Activated CD8-positive, alpha-beta T cell treated with anti-CD3 and anti-CD28 coated beads for 36 hours (primary cell): ENCODE measurements around the gene EPAS1. TPM values are rescaled to one million over a fixed set of nuclear protein-coding genes. Genes with fewer than 3 reads are reported as not detected.

Experiments used
- ATAC-seq: fragments of 200-7000 bp; cut with Tn5 transposase; one replicate; pipeline ENCODE4 v1.10.0; 2021; ENCODE audit warnings: mild to moderate bottlenecking, moderate library complexity
- CTCF ChIA-PET: fragments of 350-600 bp; sonication (Branson Sonifier 250); formaldehyde crosslinking; loops from one replicate; lab custom pipeline; 2021; ENCODE audit warnings: antibody characterized with exemption; lab: Charles Lee
- POLR2A ChIA-PET: fragments of 350-600 bp; sonication (Branson Sonifier 250); formaldehyde crosslinking; loops from one replicate; lab custom pipeline; 2021; ENCODE audit warnings: antibody characterized with exemption; lab: Charles Lee
- DNase-seq: peaks from one replicate; pipeline ENCODE4 v3.0.0-alpha.2; 2020
- H3K27ac Mint-ChIP-seq: one replicate; pipeline ENCODE4 v1.8.0; 2021; ENCODE audit warnings: mild to moderate bottlenecking, mixed read lengths
- H3K27me3 Mint-ChIP-seq: one replicate; pipeline ENCODE4 v1.8.0; 2021; ENCODE audit warnings: mixed read lengths
- H3K36me3 Mint-ChIP-seq: one replicate; pipeline ENCODE4 v1.8.0; 2021; ENCODE audit warnings: low read depth, mixed read lengths
- H3K4me1 Mint-ChIP-seq: one replicate; pipeline ENCODE4 v1.8.0; 2021; ENCODE audit warnings: low read depth, mixed read lengths
- H3K4me3 Mint-ChIP-seq: one replicate; pipeline ENCODE4 v1.8.0; 2021; ENCODE audit warnings: mild to moderate bottlenecking, moderate library complexity, mixed read lengths
- H3K9me3 Mint-ChIP-seq: one replicate; pipeline ENCODE4 v1.8.0; 2021; ENCODE audit warnings: mixed read lengths
- intact Hi-C: fragments of 100-400 bp; cut with micrococcal nuclease; formaldehyde crosslinking; loops from one replicate; pipeline ENCODE4 v1.10.0; 2022
- total RNA-seq, 2 experiments: library from RNA; stranded (reverse); gene quantifications; one replicate each; pipeline ENCODE4 v1.2.3, GENCODE V29; 2021
- TF ChIP-seq, protein P1 (sequence below): fragments of 200-600 bp; IDR thresholded peaks from one replicate; pipeline ENCODE4 v1.8.0; 2022; ENCODE audit warnings: antibody characterized with exemption, mild to moderate bottlenecking

The EPAS1 gene
- total RNA-seq, 2 experiments from 2014 or later, result 8.3 to 12.2 TPM

DNA sequence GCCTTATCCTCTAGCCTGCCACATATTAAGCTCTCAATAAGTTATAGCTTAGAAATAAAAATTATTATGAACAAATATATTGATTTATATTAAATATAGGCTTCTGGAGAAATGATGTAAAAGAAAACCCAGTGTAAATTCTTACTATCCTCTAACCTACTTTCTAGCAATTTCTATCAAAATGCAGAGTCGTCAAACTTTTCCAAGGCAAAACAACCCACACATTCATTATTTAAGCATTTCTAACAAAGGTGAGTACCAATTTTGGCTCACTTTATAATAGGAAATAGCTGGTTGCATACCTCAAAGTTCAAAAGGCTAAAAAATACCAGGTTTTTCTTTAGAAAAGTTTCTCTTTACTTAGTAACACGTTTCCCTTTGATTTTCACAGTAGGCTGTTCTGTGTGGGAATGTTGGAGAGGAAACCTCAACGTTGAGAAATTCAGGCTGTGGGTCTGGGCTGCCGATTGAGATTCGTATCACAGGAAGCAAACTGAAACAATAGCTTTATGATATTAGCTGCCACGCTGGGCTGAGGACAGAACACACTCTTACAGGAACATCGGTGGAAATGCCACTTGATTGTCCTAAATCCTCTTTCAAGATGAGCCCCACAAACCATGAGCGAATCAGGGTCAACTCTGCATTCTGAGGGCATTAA lies 53.0 kb downstream of the EPAS1 start:
- no peaks in the 10 kb centered on the region for H3K9me3 Mint-ChIP-seq
- ChIA-PET POLR2A (interaction anchor here (0.6 to 1.1 kb wide), 2 partner anchors 11 to 264 kb away, joined by 3 to 4 read pairs; no protein-coding TSS in a partner anchor), CTCF (interaction anchor here (1.1 to 1.9 kb wide), 6 partner anchors 8 to 287 kb away, joined by 3 to 7 read pairs (median 4); no protein-coding TSS in a partner anchor)
- DNase-seq (no peak), ATAC-seq (no peak)
- H3K4me1 Mint-ChIP-seq, result peaks cover 60% of the 10 kb centered on the region
- TF ChIP-seq, protein P1, sequence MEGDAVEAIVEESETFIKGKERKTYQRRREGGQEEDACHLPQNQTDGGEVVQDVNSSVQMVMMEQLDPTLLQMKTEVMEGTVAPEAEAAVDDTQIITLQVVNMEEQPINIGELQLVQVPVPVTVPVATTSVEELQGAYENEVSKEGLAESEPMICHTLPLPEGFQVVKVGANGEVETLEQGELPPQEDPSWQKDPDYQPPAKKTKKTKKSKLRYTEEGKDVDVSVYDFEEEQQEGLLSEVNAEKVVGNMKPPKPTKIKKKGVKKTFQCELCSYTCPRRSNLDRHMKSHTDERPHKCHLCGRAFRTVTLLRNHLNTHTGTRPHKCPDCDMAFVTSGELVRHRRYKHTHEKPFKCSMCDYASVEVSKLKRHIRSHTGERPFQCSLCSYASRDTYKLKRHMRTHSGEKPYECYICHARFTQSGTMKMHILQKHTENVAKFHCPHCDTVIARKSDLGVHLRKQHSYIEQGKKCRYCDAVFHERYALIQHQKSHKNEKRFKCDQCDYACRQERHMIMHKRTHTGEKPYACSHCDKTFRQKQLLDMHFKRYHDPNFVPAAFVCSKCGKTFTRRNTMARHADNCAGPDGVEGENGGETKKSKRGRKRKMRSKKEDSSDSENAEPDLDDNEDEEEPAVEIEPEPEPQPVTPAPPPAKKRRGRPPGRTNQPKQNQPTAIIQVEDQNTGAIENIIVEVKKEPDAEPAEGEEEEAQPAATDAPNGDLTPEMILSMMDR, result no peak
- no peaks in the 10 kb centered on the region for H3K36me3 Mint-ChIP-seq
- peak overlapping the region; percentile 93 for H3K27ac Mint-ChIP-seq
- no peaks in the 10 kb centered on the region for H3K27me3 Mint-ChIP-seq
- intact Hi-C loops, result no loop called here
- peak overlapping the region; percentile 75 for H3K4me3 Mint-ChIP-seq

DNA sequence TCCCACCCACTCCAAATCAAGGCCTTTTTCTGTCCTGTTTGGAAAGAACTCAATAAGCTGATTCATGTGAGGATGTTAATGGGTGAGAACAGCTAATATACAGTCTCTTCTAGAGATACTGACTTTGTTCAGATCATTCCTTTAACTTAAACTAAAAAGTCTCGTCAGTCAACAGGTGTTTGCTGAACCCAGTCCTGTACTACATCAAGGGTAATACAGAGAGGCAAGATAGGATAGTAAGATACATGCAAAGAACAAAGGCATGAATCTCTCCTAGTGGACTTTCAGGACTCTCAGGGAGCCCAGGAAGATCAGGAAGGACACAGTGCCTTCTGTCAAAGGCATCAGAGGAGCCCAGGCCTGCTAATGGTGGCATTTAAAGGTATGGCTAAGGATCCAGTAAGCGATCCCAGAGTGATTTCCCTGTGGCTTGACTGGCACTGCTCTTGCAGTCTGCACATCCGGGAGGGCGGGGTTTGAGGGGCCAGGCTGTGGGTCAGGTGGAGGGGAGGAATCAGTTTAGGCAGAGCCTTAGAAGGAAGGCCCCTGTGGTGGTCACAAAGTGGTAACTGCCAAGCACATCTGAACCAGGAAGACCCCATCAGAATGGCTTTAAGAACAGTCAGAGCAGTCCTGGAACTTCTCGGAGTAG lies 54.0 kb downstream of the EPAS1 start:
- Mint-ChIP-seq H3K27ac (peak overlapping the region; percentile 93), H3K36me3 (no peaks in the 10 kb centered on the region), H3K4me1 (peaks cover 60% of the 10 kb centered on the region), H3K27me3 (no peaks in the 10 kb centered on the region), H3K9me3 (no peaks in the 10 kb centered on the region), H3K4me3 (peak overlapping the region; percentile 75)
- ChIA-PET POLR2A (no interaction called here), CTCF (interaction anchor here (1.5 to 1.9 kb wide), 2 partner anchors 9 to 288 kb away, joined by 4 to 7 read pairs; no protein-coding TSS in a partner anchor)
- peak; percentile 67 for DNase-seq
- peak; percentile 68 for ATAC-seq
- intact Hi-C loops, result no loop called here
- TF ChIP-seq, protein P1, result no peak

DNA sequence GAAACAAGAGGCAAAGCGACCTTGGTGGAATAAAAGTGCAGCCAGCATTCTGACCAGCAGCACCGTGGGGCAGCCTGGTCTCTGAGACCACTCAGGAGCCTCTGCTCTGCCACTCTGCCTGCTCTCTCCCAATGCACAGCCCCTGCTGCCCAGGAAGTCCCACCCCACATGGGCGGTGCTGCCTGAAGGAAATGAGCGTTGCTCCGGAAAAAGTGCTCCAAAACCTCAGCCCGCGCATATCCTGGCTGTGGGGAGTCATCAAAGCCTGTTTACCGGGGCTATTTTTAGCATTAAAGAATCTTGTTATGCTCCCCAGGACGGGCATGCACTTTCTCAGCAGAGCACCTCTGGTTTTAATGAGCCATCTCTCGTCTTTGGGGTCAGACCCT lies 54.5 kb downstream of the EPAS1 start:
- TF ChIP-seq, protein P1, result no peak
- peaks cover 61% of the 10 kb centered on the region for H3K4me1 Mint-ChIP-seq
- no peaks in the 10 kb centered on the region for H3K27me3 Mint-ChIP-seq
- H3K27ac Mint-ChIP-seq, result peak overlapping the region; percentile 93
- intact Hi-C loops, result no loop called here
- ChIA-PET CTCF (no interaction called here), POLR2A (no interaction called here)
- peak; percentile 88 for ATAC-seq
- peak; percentile 86 for DNase-seq
- H3K4me3 Mint-ChIP-seq, result peak overlapping the region; percentile 75
- no peaks in the 10 kb centered on the region for H3K36me3 Mint-ChIP-seq
- H3K9me3 Mint-ChIP-seq, result no peaks in the 10 kb centered on the region

DNA sequence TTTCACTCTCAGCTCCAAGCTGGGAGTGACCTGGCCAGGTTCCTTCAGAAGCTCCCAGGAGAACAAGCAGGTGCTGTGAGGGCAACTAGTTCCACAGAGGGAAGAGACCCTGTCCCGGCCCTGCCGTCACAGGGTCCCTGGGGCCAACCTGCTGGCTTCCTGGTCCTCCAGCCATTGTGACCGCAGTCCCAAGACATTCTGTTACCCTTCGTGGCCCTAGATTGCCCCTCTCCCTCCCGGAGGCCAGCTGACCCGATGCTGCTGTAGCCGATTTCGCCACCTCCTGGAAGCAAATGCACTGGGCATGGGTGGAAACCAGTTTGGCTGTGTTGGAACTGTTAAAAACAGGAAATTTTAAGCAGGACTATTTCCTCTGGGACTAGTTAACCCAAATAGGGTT lies 55.4 kb downstream of the EPAS1 start:
- CTCF ChIA-PET, result interaction anchor here (1.3 to 1.4 kb wide), 2 partner anchors 58 to 342 kb away, joined by 3 read pairs; no protein-coding TSS in a partner anchor
- H3K9me3 Mint-ChIP-seq, result no peaks in the 10 kb centered on the region

More for the DNA sequence above, 55.4 kb downstream of the EPAS1 start:
- H3K4me1 Mint-ChIP-seq, result peaks cover 62% of the 10 kb centered on the region
- TF ChIP-seq, protein P1, result no peak
- no peaks in the 10 kb centered on the region for H3K27me3 Mint-ChIP-seq
- peak overlapping the region; percentile 46 for H3K27ac Mint-ChIP-seq
- intact Hi-C loops, result no loop called here
- DNase-seq, result no peak
- POLR2A ChIA-PET, result interaction anchor here (1.2 kb wide), 1 partner anchor 10 kb away, joined by 3 read pairs; no protein-coding TSS in a partner anchor
- ATAC-seq, result no peak
- H3K36me3 Mint-ChIP-seq, result no peaks in the 10 kb centered on the region
- H3K4me3 Mint-ChIP-seq, result peak overlapping the region; percentile 75
